PFSK-1 (cell line): ENCODE results near the gene CXCL17.

ENCODE experiments used
- FOXP2 ChIP-seq: optimal IDR thresholded peaks from 2 replicates; pipeline ENCODE3; 2011; ENCODE audit warnings: borderline replicate concordance, control low read depth, inconsistent platforms; ENCODE audit not compliant: insufficient read depth; ENCODE audit errors: extremely low read length, extremely low read depth
- POLR2AphosphoS5 ChIP-seq: IDR thresholded peaks from 2 replicates; pipeline ENCODE4 v1.6.1; 2012; ENCODE audit warnings: low read depth, mild to moderate bottlenecking, control low read depth, low read length, moderate library complexity
- REST ChIP-seq, 2 experiments: IDR thresholded peaks; 2 replicates each; pipeline versions ENCODE4 v1.6.1 to v1.8.0; 2011 to 2012; ENCODE audit warnings: low read depth in 2 of 2, low read length in 2 of 2, control low read depth in 1 of 2, inconsistent platforms in 1 of 2, mild to moderate bottlenecking in 1 of 2, moderate library complexity in 1 of 2; ENCODE audit not compliant: insufficient read depth in 1 of 2
- SIN3A ChIP-seq: IDR thresholded peaks from 2 replicates; pipeline ENCODE4 v1.6.1; 2012; ENCODE audit warnings: mild to moderate bottlenecking, low read length, moderate library complexity, borderline replicate concordance; ENCODE audit not compliant: insufficient read depth
- TAF1 ChIP-seq: IDR thresholded peaks from 2 replicates; pipeline ENCODE4 v1.6.1; 2012; ENCODE audit warnings: low read length, control low read depth, borderline replicate concordance; ENCODE audit not compliant: insufficient read depth

DNA sequence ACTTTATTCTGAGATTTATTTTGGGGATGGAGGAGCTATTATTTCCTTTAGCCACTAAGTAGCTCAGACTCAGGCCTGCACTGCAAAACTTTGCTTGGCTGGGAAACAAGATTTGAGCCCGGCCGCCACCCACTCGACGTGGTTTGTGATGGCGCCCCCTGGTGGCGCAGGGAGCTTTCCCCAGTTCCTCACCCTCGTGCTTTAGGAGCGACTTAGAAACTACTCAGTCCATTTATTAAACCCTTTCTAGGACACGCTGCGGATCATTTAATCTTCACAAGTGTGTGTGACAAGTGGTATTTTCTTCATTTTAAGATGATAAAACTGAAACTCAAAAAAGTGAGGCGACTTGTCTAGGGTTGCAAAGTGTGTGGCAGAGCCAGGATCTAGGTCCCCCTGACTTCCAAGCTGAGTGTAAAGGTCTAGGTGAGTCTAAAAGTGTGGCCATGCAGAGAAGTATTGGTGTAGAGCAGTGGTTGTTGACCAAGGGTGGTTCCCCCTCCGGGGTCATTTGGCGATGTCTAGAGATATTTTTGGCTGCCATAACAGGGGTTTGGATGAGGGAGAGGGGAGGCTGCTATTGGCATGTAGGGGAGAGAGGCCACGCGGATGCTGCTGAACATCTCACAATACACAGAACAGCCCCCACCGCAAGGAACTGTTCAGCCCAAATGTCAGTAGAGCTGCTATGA is 2.2 kb downstream of the CXCL17 start:
- TF ChIP-seq TAF1: no peak
- TF ChIP-seq FOXP2: no peak
- no peak for TF ChIP-seq POLR2AphosphoS5
- TF ChIP-seq REST (IDR thresholded peaks at IDR 0.05; ENCODE audit: insufficient read depth in 1 of 2, low read depth in 2 of 2, low read length in 2 of 2): no peak
- TF ChIP-seq SIN3A: no peak
